Mesenteric fat pad (tissue), 1 donor: ENCODE data around the gene PLIN1. TPM values are rescaled to one million over a fixed set of nuclear protein-coding genes. Genes with fewer than 3 reads are reported as not detected.
A peak's percentile ranks its signal among the peaks of the same experiment; 100 is the strongest.
"Not testable (repeated sequence)": the region's sequence is repeated elsewhere in the genome, so short reads cannot be mapped to it uniquely, and the experiment has no call there.

Source experiments
- DNase-seq: peaks from one replicate; pipeline ENCODE4 v3.0.0-alpha.2; 2020; ENCODE audit warnings: low spot score
- long read RNA-seq: library from polyadenylated mRNA; unstranded; transcript quantifications from one replicate; pipeline ENCODE4 v2.0.0, GENCODE V29; 2020
- total RNA-seq: library from RNA; stranded (reverse); fragmentation: NEBNext Ultra II Directional; extraction: Animal tissue kit (Norgen Biotek cat#: 25700); gene quantifications from one replicate; pipeline ENCODE4 v1.2.1, GENCODE V29; 2021
- donor health status: DM: yes; HTN: yes; CAD: no.

The PLIN1 gene, protein sequence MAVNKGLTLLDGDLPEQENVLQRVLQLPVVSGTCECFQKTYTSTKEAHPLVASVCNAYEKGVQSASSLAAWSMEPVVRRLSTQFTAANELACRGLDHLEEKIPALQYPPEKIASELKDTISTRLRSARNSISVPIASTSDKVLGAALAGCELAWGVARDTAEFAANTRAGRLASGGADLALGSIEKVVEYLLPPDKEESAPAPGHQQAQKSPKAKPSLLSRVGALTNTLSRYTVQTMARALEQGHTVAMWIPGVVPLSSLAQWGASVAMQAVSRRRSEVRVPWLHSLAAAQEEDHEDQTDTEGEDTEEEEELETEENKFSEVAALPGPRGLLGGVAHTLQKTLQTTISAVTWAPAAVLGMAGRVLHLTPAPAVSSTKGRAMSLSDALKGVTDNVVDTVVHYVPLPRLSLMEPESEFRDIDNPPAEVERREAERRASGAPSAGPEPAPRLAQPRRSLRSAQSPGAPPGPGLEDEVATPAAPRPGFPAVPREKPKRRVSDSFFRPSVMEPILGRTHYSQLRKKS
- 1,691 TPM for total RNA-seq
- long read RNA-seq, partial matches to known transcripts: 217 of 241 reads
- long read RNA-seq, other reads (novel, unspliced or antisense): 20 of 241 reads

DNA sequence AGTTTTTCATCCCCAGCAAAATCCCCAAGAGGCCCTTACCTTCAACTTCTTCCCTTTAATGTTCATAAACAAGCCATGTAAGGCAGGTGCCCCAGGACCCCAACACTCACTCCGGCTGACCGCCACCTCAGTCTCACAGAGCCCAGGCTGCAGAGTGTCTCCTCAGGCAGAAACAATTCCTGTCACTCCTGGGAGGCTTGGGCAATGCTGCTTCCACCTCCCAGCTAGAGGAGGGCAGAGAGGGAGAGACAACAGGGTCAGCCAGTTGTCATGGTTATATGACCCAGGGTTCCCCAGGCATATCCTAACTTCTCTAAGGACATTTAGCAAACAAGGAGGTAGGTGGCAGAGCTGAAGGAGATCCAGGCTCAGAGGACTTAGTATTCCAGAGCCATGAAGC lies at the start of gene PLIN1:
TSS of gene PLIN1 (minus strand) at position 156 of the 400 bp plus-strand sequence. CDS start 1,878 bp downstream, outside the sequence.
- DNase-seq: no peak

DNA sequence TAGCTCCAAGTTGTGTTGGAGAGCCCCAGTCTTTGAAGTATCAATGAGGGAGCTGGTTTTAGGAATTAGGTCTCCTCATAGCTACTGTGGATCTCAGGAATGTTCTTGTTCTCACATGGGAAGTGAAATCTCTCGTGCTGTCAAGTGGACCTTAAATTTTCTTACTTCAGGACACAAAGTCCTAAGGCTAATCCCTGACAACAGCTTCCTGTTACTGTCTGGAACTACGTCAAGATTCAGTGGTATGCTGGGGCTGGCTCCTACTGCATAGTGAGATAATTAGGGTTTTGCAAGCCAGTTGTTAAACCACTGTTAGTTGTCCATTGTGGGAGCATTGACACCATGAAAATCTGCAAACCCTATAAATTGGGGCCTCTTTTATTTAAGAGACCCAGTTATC lies 49.1 kb upstream of the PLIN1 start:
- DNase-seq: no peak

DNA sequence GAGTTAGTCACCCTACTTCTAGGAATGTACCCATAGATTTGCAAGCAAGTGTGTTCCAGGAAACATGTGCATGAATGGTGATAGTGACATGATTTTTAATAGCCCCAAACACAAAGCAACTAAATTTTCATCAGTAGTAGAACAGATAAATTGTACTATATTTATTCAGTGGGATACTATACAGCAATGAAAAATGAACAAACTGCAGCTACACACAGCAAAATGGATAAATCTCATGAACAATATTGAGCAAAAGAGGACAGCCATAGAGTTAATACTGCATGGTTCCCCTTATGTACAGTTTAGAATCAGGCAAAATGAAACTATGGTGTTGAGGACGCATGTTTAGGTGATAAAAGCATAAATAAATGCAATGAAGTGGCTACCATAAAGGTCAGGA lies 45.9 kb upstream of the PLIN1 start:
- no peak for DNase-seq

DNA sequence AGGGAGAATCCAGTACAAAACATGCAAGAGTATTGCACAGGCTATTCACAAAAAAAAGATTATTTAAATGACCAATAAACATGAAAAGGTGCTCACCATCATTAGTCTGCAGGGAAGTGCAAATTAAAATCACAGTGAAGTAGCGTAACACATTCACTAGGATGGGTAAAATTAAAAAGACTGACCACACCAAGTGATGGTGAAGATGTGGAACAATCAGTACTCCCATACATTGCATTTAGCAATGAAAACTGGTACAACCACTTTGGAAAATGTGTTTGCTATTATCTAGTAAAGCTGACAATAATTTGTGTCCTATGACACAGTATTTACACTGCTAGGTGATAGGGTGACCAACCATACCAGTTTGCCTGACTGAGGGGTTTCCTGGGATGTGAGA lies 45.5 kb upstream of the PLIN1 start:
- DNase-seq: no peak

DNA sequence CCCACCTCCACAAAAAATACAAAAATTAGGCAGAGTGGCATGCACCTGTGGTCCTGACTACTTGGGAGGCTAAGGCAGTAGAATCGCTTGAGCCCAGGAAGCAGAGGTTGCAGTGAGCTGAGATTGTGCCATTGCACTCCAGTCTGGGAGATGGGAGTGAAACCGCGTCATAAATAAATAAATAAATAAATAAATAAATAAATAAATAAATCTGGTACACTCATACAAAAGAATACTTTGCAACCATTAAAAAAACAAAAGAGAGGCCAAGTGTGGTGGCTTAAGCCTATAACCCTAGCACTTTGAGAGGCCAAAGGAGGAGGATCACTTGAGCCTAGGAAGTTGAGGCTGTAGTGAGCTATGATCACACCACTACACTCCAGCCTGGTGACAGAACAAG lies 43.9 kb upstream of the PLIN1 start:
- DNase-seq: no peak

DNA sequence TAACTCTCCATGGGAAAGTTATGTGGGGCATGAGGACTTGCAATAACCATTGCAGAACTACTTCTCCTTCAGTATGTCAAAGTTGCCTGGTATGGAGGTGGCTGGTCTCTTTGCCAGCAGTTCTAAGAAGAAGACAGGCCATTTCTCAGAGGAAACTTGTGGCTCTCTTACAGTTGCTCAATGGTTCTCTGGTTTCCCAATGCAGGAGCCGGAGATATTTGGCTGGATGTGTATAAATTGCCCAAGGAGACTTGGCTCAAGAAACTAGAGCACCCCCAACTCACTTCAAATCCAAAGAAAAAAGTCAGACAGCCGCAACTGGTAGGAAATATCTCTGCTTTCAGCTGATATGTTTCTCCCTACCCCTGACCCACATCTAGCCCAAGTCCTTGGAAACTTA lies 35.6 kb upstream of the PLIN1 start:
- DNase-seq: no peak

DNA sequence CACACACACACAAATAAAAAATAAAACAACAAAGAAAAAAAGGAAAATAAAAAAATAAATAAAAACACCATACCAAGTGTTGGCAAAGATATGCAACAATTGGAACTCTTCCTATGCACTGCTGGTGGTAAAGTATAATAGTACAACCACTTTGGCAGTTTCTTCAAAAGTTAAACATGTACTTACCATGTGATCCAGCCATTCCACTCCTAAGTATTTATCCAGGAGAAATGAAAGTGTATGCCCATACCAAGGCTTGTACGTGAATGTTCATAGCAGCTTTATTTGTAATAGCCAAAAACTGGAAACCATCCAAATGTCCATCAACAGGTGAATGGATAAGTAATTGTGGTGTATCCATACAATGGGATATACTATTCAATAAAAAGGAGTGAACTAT lies 28.4 kb upstream of the PLIN1 start:
- no peak for DNase-seq

DNA sequence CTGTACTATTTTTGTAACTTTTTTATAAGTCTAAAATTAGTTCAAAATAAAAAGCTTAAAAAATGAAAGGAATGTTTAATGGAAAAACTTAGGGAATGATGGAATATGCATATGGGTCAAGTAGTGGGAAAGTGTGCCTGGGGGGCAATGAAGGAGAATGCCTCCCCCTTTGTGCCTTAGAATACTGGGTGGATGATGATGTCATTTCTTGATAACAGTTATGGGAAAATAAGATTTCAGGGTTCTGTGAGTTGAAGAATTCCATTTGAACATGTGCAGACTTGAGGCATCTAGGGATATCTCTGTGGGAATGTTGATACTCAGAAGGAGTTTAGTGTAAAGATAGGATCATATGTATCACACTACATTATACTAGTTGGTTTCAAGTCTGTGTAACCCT lies 25.2 kb upstream of the PLIN1 start:
- DNase-seq: no peak

DNA sequence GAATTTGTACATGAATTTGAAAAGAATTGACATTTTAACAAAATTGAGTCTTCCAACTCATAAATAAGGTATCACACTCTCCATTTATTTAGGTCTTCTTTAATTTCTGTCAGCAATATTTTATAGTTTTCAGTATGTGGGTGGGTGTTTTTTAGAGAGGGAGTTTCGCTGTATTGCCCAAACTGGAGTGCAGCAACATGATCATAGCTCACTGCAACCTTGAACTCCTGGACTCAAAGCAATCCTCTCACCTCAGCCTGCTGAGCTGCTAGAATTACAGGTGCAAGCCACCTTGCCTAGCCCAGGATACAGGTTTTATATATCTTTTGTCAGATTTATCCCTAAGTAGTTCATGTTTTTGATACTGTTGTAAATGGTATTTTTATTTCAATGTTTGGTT lies 16.0 kb upstream of the PLIN1 start:
- DNase-seq: no peak

DNA sequence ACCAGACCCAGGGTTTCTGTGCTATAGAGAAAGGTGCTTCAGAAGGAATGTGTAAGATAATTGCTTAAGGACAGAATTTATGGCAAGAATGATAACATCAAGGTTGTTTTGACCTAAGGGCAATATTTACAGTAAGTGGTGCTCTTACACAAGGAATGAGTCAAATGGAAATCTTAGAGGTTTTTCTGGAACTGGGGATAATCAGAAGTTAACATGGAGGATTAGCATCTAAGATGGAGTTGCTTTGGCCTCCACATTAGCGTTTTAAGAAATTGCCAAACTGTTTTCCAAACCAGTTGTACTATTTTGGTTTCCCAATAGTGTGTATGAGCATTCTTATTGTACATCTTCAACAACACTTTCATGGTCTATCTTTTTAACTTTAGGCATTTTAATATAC lies 14.5 kb upstream of the PLIN1 start:
- no peak for DNase-seq

DNA sequence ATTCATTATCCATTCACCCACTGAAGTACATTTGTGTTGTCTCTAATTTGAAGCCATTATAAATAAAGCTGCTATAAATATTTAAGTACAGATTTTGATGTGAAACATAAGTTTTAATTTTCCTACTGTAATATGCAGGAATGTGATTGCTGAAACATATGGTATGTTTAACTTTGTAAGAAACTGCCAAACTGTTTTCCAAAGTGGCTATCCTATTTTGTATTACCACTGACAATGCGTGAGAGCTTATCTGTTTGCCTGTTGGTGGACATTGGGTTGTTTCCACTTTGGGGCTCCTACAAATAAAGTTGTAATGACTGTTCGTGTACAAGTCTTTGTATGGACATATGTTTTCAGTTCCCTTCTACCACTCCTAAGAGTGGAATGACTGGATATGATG lies 13.9 kb upstream of the PLIN1 start:
- DNase-seq: no peak

DNA sequence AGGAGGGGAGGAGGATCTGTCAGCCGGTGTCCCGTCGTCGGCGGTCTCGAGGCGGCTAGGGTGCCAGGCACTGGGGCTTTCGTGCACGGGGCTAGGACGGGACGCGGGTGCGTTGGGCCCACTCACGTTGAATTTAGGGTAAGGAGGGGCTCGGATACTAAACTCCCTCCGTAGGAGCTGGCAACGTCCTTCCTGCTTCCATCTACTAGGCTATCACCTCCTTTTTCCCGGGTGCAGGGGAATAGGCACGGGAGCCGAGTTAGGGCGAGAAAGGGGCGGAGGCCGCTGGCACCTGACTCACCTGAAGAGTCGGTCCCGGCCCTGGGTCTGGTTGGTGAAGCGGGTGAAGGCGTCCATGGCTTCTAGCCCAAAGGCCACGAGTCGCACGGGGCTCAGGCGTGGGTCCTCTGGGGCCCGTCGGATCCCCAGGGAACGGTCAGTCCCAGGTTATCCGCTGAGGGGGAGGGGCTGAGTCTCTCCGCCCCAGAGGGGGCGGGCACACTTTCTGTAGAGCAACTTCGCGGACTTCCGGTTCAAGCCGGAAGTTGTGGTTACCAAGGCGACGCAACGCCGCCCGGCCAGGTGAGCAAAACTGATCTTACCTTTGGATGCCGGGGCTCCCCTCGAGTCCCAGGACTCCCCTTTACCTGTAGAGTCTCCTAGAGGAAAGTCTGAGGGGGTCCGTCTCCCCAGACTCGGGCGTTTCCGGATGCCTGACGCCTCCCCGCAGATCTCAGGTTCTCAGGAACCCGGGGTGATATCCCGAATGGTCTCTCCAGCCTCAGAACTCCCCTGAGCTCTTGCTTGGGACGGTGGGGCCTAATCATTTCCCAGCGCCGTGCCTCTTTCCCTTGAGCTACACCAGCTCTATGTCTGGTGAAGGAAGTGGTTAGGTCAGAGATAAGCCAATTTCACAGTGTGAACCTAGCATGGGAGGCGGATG lies 11.4 kb upstream of the PLIN1 start, which contains the start of the genes PEX11A and WDR93:
TSS of gene PEX11A (minus strand) at position 479 of the 943 bp plus-strand sequence. CDS start at position 357, 122 bp downstream.
TSS of gene WDR93 (plus strand) at position 536 of the 943 bp plus-strand sequence. CDS start 10,936 bp downstream, outside the sequence.
- DNase-seq: peak; percentile 93

DNA sequence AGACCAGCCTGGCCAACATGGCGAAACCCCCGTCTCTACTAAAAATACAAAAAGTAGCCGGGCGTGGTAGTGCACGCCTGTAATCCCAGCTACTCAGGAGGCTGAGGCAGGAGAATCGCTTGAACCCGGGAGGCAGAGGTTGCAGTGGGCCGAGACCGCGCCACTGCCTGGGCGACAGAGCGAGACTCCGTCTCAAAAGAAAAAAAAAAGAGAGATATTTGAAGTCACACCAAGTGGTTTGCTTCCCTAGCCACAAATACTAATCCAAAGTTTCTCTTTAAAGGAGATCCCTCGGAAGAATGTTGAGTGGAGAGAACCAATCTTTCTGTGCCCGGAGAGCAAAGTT lies 10.7 kb upstream of the PLIN1 start:
- DNase-seq: not testable (repeated sequence)

DNA sequence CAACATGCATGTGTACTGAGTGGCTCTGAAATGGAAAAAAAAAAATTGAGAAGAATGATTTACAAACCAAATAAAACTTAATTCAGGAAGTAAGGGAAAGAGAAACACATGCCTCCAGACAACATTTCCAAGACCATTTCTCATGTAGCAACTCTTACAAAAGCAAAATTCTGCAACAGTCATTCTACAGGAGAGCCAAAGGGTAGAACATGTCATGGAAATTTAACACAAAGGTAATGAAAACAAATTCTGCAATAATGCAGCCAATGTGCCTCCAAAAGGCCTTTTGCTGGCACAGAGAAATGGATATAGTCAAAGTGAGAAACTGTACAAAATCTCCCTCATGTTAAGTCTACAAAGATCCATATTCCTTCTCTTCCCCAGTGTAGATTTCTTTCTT lies 7.4 kb upstream of the PLIN1 start:
- DNase-seq: no peak

DNA sequence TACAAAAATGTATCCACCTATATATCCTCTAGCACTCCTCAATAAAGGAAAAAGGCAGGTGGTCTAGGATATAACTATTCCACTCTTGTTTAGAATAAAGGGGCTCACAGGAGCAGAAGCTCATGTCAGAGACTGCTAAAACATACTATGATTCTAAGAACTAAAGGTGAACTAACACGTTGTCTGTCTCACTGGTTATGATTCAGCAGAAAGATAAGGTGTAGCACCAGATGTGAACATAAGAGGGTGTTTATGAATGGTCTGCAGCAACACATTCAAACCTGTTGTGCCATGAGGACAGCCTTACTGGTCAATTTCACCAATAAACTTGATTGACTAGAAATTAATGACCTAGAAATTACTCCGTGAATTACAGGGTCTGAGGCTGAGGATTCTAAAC lies 6.8 kb upstream of the PLIN1 start:
- no peak for DNase-seq

DNA sequence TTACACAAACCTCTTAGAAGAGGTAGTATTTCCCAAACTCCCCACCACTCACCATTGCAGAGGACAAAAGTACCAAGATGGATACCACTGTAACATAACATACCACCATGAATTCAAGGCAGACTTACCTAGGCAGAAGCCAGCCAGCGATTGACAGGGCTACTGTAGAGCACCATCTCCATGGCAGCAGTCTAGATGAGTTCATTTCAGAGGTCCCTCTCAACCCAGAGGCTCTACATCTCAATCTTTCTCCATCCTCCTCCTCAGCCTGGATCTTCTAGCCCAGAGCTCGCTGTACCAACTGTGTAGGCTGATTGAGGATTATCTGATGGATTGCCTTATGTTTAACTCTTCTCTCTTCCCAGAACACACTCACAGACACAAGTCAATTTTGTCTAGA lies 2.0 kb upstream of the PLIN1 start:
- DNase-seq: no peak

DNA sequence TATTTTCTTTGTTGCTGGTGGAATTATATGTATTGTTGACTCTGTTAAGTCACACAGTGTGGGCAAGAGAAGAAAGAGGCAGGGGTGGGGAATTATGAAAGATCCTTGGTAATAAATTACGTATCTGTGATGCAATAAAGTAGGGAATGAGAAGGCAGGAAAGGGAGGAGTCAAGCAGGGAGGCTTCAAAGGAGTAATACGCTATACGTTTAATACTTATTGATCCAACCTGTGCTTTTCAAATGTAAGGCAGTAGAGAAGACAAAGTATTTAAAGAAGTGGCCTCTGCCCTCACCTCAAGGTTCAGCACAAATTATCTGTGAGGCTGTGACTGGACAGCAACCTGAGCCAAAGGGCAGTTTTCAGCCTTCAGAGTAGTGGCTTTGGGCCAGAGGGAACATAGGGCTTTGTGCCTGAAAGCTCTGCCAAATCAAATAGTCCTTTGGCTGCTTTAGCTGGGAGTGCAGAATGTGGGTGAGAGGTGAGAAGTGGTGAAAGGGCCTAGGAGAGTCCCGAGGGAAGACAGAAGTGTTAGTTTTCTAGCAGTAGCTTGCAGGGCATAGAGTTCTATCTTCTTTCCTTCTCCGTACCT lies 1.2 kb upstream of the PLIN1 start:
- no peak for DNase-seq

DNA sequence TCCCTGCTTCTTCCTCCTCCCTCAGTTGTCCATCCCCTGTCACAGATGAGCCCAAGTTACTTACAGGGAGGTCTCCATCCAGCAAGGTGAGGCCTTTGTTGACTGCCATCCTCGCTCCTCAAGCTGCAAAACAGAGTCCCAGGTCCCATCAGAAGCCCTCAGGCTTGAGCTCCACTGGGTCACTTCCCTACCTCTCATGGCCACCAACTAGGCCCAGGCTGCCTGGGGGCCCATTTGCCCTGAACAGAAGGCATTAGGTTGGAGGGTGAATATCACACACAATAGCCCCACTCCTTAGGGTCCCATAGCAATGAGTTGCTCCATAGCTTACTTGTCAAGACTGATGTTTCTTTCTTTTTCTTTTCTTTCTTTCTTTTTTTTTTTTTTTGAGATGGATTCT lies 1.8 kb downstream of the PLIN1 start:
- no peak for DNase-seq

DNA sequence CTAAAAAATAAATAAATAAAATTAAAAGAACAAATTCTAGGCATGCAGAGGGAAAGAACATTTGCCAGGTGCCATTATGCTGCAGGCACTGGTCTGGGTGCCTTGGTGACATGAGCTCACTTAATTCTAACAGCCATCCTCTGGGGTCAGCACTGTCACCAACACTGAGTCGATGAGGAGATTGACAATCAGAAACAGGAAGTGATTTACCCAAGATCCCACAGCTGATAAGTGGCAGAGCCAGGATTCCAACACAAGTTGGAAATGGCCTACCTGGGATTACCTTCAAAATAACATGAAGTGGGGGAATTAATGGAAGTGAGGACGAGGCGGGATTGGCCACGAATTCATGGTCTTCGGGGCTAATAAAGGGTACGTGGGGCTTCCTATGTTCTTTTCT lies 3.6 kb downstream of the PLIN1 start:
- no peak for DNase-seq

DNA sequence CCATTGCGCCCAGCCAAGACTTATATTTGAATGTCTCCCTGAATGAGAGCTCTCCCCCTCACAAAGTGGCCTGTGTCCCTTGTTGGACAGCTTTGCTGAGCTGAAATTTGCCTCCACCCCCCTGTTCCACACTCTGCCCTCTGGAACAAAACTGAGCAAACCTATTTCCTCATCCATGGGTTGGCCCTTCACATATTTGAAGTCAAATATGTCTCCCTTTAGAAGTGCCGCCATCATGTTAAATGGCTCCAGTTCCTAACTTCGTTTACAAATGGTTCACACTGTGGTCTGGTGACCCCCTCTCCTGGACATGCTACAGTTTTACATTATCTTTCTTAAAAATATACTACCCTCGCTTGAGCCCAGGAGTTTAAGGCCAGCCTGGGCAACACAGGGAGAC lies 4.6 kb downstream of the PLIN1 start:
- DNase-seq: no peak

DNA sequence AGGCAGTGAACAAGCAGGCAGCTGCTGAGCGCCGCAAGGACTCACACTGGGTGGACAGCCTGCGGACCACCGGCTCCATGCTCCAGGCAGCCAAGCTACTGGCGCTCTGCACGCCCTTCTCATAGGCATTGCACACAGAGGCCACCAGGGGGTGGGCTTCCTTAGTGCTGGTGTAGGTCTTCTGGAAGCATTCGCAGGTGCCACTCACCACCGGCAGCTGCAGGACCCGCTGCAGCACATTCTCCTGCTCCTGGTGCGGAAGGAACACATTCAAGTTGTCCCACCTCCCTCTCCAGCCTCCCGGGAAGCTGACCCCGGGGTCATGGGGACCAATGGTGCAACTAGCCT lies 6.0 kb downstream of the PLIN1 start:
- DNase-seq: no peak
